H9 (cell line): ENCODE data around the gene DMP1. TPM values are rescaled to one million over a fixed set of nuclear protein-coding genes. Genes with fewer than 3 reads are reported as not detected.

Experiments used
- DNase-seq: peaks from one replicate; pipeline ENCODE4 v3.0.0-alpha.2; 2017
- H2AFZ ChIP-seq: one replicate; pipeline ENCODE4 v1.6.1; 2013; ENCODE audit warnings: mild to moderate bottlenecking, low read length, control low read depth, moderate library complexity
- H2AK5ac ChIP-seq: 2 replicates; pipeline ENCODE4 v1.6.1; 2013; ENCODE audit warnings: low read length, control low read depth, mixed read lengths; ENCODE audit not compliant: insufficient read length
- H2BK120ac ChIP-seq: one replicate; pipeline ENCODE4 v1.6.1; 2013; ENCODE audit warnings: low read depth, mild to moderate bottlenecking, low read length, control low read depth, inconsistent platforms; ENCODE audit not compliant: poor library complexity, severe bottlenecking
- H2BK12ac ChIP-seq: 2 replicates; pipeline ENCODE4 v1.6.1; 2013; ENCODE audit warnings: low read length, control low read depth, mixed read lengths, low read depth; ENCODE audit not compliant: insufficient read length
- H2BK15ac ChIP-seq: 2 replicates; pipeline ENCODE4 v1.6.1; 2013; ENCODE audit warnings: low read depth, low read length, control low read depth
- H2BK20ac ChIP-seq: one replicate; pipeline ENCODE4 v1.6.1; 2013; ENCODE audit warnings: low read depth, mild to moderate bottlenecking, low read length, control low read depth, inconsistent platforms; ENCODE audit not compliant: poor library complexity, severe bottlenecking
- H2BK5ac ChIP-seq: 2 replicates; pipeline ENCODE4 v1.6.1; 2013; ENCODE audit warnings: low read length, control low read depth, mixed read lengths; ENCODE audit not compliant: insufficient read length
- H3K14ac ChIP-seq: 2 replicates; pipeline ENCODE4 v1.6.1; 2013; ENCODE audit warnings: low read length, control low read depth; ENCODE audit not compliant: insufficient read depth
- H3K18ac ChIP-seq: 2 replicates; pipeline ENCODE4 v1.6.1; 2013; ENCODE audit warnings: low read depth, mild to moderate bottlenecking, mixed read lengths, low read length, control low read depth; ENCODE audit not compliant: insufficient read length
- H3K23ac ChIP-seq: 2 replicates; pipeline ENCODE4 v1.6.1; 2013; ENCODE audit warnings: low read length, control low read depth, mixed read lengths, low read depth; ENCODE audit not compliant: insufficient read length
- H3K23me2 ChIP-seq: 2 replicates; pipeline ENCODE4 v1.6.1; 2013; ENCODE audit warnings: low read depth, mild to moderate bottlenecking, mixed read lengths, low read length, control low read depth; ENCODE audit not compliant: insufficient read length, poor library complexity, severe bottlenecking
- H3K27ac ChIP-seq: 2 replicates; pipeline ENCODE4 v1.5.1; 2013; ENCODE audit warnings: low read length, control low read depth, mixed read lengths, low read depth; ENCODE audit not compliant: insufficient read length
- H3K27me3 ChIP-seq: 2 replicates; pipeline ENCODE4 v1.6.1; 2013; ENCODE audit warnings: low read length, control low read depth, inconsistent platforms; ENCODE audit not compliant: insufficient read depth
- H3K4ac ChIP-seq: 2 replicates; pipeline ENCODE4 v1.6.1; 2013; ENCODE audit warnings: low read depth, mild to moderate bottlenecking, control low read depth, inconsistent platforms, low read length, moderate library complexity
- H3K4me1 ChIP-seq: 2 replicates; pipeline ENCODE4 v1.6.1; 2013; ENCODE audit warnings: low read length, control low read depth, inconsistent platforms; ENCODE audit not compliant: insufficient read depth
- H3K4me2 ChIP-seq: 2 replicates; pipeline ENCODE4 v1.6.1; 2013; ENCODE audit warnings: low read length, control low read depth, mixed read lengths; ENCODE audit not compliant: insufficient read length, insufficient read depth
- H3K56ac ChIP-seq: 2 replicates; pipeline ENCODE4 v1.6.1; 2013; ENCODE audit warnings: low read depth, mild to moderate bottlenecking, mixed read lengths, low read length, control low read depth; ENCODE audit not compliant: insufficient read length
- H3K79me1 ChIP-seq: 2 replicates; pipeline ENCODE4 v1.6.1; 2013; ENCODE audit warnings: low read depth, mild to moderate bottlenecking, moderate library complexity, low read length, control low read depth, inconsistent platforms; ENCODE audit not compliant: insufficient read depth, poor library complexity, severe bottlenecking
- H3K79me2 ChIP-seq: 2 replicates; pipeline ENCODE4 v1.6.1; 2013; ENCODE audit warnings: low read length, control low read depth, inconsistent platforms; ENCODE audit not compliant: insufficient read depth
- H3K9ac ChIP-seq: 2 replicates; pipeline ENCODE4 v1.6.1; 2013; ENCODE audit warnings: low read length, control low read depth, mixed read lengths; ENCODE audit not compliant: insufficient read length; ENCODE audit errors: extremely low read depth
- H3K9me3 ChIP-seq: one replicate; pipeline ENCODE4 v1.6.1; 2013; ENCODE audit warnings: low read depth, low read length, inconsistent platforms; ENCODE audit not compliant: control insufficient read depth
- H3T11ph ChIP-seq: one replicate; pipeline ENCODE4 v1.6.1; 2013; ENCODE audit warnings: mild to moderate bottlenecking, low read length, control low read depth, inconsistent platforms
- H4K20me1 ChIP-seq: one replicate; pipeline ENCODE4 v1.6.1; 2013; ENCODE audit not compliant: control insufficient read depth, insufficient read length, insufficient read depth
- H4K5ac ChIP-seq: 2 replicates; pipeline ENCODE4 v1.6.1; 2013; ENCODE audit warnings: low read depth, mild to moderate bottlenecking, mixed read lengths, low read length, control low read depth; ENCODE audit not compliant: insufficient read length
- H4K8ac ChIP-seq: replicated peaks from 2 replicates; pipeline ENCODE4 v1.6.1; 2013; ENCODE audit warnings: low read length, control low read depth, mixed read lengths, low read depth; ENCODE audit not compliant: insufficient read length
- H4K91ac ChIP-seq: 2 replicates; pipeline ENCODE4 v1.6.1; 2013; ENCODE audit warnings: low read depth, mild to moderate bottlenecking, moderate library complexity, mixed read lengths, low read length, control low read depth; ENCODE audit not compliant: insufficient read length
- H3K27ac Mint-ChIP-seq, 3 experiments: 2 replicates in 2 of 3; 3 replicates in 1 of 3; pipeline ENCODE4 v1.8.0; 2020 to 2021; ENCODE audit warnings: mixed read lengths in 3 of 3, mild to moderate bottlenecking in 1 of 3, moderate library complexity in 1 of 3
- H3K27me3 Mint-ChIP-seq: 2 replicates; pipeline ENCODE4 v1.8.0; 2021; ENCODE audit warnings: low read depth, mild to moderate bottlenecking, moderate library complexity, mixed read lengths
- H3K36me3 Mint-ChIP-seq, 3 experiments: 2 replicates in 2 of 3; 3 replicates in 1 of 3; pipeline ENCODE4 v1.8.0; 2020 to 2021; ENCODE audit warnings: low read depth in 3 of 3, mixed read lengths in 3 of 3; ENCODE audit not compliant: insufficient read depth in 1 of 3
- H3K4me1 Mint-ChIP-seq, 2 experiments: 2 replicates each; pipeline ENCODE4 v1.8.0; 2020; ENCODE audit warnings: mixed read lengths in 2 of 2
- H3K4me3 Mint-ChIP-seq, 2 experiments: 2 replicates in 1 of 2; 3 replicates in 1 of 2; pipeline ENCODE4 v1.8.0; 2020 to 2021; ENCODE audit warnings: mild to moderate bottlenecking in 2 of 2, mixed read lengths in 2 of 2, moderate library complexity in 1 of 2
- H3K9me3 Mint-ChIP-seq, 2 experiments: 2 replicates in 1 of 2; 3 replicates in 1 of 2; pipeline ENCODE4 v1.8.0; 2020; ENCODE audit warnings: mild to moderate bottlenecking in 2 of 2, mixed read lengths in 2 of 2, moderate library complexity in 1 of 2
- WGBS: extraction: QIAGEN DNeasy Blood & Tissue Kit; methylation state at CpG from one replicate; pipeline ENCODE4 v1.1.7; 2013; ENCODE audit warnings: missing lambda C conversion rate, low lambda C conversion rate, mixed read lengths; ENCODE audit not compliant: insufficient read length; ENCODE audit errors: extremely low coverage; 5-methylcytosine and 5-hydroxymethylcytosine counted together
- total RNA-seq: library from RNA; stranded (reverse); gene quantifications from 2 replicates; pipeline ENCODE4 v1.2.1, GENCODE V29; 2021
- TF ChIP-seq, protein P1 (sequence below): fragments of 200-600 bp; sonication (generic); conservative IDR thresholded peaks from 3 replicates; pipeline ENCODE4 v1.8.0; 2021; ENCODE audit warnings: antibody characterized with exemption, mild to moderate bottlenecking

Gene DMP1
- total RNA-seq, 1 experiment from 2014 or later: not detected

DNA sequence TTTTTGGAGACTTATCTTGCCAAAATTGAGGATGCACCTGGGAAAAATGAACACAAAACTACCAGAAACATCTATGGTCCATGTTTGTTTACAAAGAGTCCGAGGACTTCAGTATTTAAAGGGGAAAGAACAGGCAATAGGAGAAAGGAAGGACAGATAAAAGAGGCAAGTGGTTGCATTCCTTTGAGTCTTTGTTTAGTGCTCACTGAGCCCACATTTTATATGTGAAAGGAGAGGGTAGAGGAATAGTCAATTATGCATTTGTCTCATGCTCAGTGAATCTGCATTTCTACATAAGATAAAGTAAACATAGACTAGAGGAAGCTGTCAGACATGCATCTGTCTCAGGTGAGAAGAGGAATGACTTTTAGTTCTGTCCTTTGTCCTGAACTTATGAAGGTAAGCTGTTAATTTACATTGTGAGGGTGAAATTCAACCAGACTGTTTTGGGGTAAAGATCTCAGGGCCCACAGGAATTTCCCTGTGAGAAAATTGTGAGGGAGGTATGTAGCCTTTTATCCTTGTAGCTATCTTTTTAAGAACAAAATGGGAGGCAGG, 4.5 kb downstream of the DMP1 start:
- H3K23me2 ChIP-seq: no peaks in the 10 kb centered on the region
- H3K14ac ChIP-seq: no peak overlapping the region
- TF ChIP-seq, protein P1, sequence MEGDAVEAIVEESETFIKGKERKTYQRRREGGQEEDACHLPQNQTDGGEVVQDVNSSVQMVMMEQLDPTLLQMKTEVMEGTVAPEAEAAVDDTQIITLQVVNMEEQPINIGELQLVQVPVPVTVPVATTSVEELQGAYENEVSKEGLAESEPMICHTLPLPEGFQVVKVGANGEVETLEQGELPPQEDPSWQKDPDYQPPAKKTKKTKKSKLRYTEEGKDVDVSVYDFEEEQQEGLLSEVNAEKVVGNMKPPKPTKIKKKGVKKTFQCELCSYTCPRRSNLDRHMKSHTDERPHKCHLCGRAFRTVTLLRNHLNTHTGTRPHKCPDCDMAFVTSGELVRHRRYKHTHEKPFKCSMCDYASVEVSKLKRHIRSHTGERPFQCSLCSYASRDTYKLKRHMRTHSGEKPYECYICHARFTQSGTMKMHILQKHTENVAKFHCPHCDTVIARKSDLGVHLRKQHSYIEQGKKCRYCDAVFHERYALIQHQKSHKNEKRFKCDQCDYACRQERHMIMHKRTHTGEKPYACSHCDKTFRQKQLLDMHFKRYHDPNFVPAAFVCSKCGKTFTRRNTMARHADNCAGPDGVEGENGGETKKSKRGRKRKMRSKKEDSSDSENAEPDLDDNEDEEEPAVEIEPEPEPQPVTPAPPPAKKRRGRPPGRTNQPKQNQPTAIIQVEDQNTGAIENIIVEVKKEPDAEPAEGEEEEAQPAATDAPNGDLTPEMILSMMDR: no peak
- no peak overlapping the region for H3T11ph ChIP-seq
- no peak overlapping the region for H3K27ac ChIP-seq
- no peak overlapping the region for H4K91ac ChIP-seq
- Mint-ChIP-seq H3K36me3 (no peaks in the 10 kb centered on the region; a peak in 1 of 7 replicates), H3K27ac (peak overlapping the region in 2 of 3 experiments; percentile 34 to 80; a peak in 2 of 7 replicates), H3K27me3 (no peaks in the 10 kb centered on the region), H3K9me3 (no peaks in the 10 kb centered on the region; a peak in 1 of 5 replicates), H3K4me1 (peaks cover 13 to 18% of the 10 kb centered on the region in 2 experiments), H3K4me3 (no peak overlapping the region)
- DNase-seq: no peak
- no peak overlapping the region for H3K4me2 ChIP-seq
- no peak overlapping the region for H2AK5ac ChIP-seq
- WGBS: no CpG with 5 or more reads among the region's 1 CpG
- no peak overlapping the region for H2AFZ ChIP-seq
- H4K20me1 ChIP-seq: no peaks in the 10 kb centered on the region
- no peak overlapping the region for H2BK20ac ChIP-seq
- H3K56ac ChIP-seq: no peak overlapping the region
- peaks cover 3% of the 10 kb centered on the region; the same call in 1 of the 2 replicates for H3K4me1 ChIP-seq
- no peaks in the 10 kb centered on the region for H3K9me3 ChIP-seq
- no peaks in the 10 kb centered on the region for H3K79me2 ChIP-seq
- no peak overlapping the region for H3K4ac ChIP-seq
- H4K5ac ChIP-seq: no peak overlapping the region
- H2BK5ac ChIP-seq: no peak overlapping the region
- no peak overlapping the region for H4K8ac ChIP-seq
- no peak overlapping the region for H3K23ac ChIP-seq
- no peak overlapping the region for H2BK12ac ChIP-seq
- H3K27me3 ChIP-seq: no peaks in the 10 kb centered on the region
- no peak overlapping the region for H2BK15ac ChIP-seq
- no peak overlapping the region for H3K18ac ChIP-seq
- no peaks in the 10 kb centered on the region for H3K79me1 ChIP-seq
- no peak overlapping the region for H3K9ac ChIP-seq
- no peak overlapping the region for H2BK120ac ChIP-seq
